ENCODE measurements around the gene AHCTF1.

DNA sequence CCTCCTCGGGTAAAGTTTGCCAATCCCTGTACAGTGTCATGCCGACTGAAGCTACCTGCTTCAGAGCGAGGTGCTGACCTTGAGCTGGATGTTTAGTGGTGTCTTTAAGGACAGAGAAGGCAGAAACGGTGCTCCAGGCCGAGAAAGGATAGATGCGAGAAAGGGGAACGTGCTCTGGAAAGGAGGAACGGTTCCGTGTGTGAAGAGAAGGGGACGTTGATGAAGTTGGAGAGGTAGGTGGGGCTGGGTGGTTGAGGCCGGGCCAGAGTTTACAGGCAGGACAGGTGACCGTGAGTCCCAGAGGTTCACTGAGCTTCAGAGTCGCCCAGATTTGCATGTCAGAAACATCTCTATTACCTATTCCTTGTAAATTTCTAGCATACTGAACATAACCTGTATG is 116.9 kb downstream of the AHCTF1 start:
- TF ChIP-seq, protein P1, sequence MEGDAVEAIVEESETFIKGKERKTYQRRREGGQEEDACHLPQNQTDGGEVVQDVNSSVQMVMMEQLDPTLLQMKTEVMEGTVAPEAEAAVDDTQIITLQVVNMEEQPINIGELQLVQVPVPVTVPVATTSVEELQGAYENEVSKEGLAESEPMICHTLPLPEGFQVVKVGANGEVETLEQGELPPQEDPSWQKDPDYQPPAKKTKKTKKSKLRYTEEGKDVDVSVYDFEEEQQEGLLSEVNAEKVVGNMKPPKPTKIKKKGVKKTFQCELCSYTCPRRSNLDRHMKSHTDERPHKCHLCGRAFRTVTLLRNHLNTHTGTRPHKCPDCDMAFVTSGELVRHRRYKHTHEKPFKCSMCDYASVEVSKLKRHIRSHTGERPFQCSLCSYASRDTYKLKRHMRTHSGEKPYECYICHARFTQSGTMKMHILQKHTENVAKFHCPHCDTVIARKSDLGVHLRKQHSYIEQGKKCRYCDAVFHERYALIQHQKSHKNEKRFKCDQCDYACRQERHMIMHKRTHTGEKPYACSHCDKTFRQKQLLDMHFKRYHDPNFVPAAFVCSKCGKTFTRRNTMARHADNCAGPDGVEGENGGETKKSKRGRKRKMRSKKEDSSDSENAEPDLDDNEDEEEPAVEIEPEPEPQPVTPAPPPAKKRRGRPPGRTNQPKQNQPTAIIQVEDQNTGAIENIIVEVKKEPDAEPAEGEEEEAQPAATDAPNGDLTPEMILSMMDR (conservative IDR thresholded peaks at IDR 0.05; ENCODE audit: low read depth in 2 of 2), result no peak
- TF ChIP-seq EZH2 (IDR thresholded peaks at IDR 0.05; ENCODE audit: low read depth, unreplicated experiment), result no peak
- no peak for TF ChIP-seq POLR2AphosphoS5 (IDR thresholded peaks at IDR 0.05; ENCODE audit: low read depth)
- TF ChIP-seq EZH2phosphoT487 (IDR thresholded peaks at IDR 0.05; ENCODE audit: unreplicated experiment), result no peak
- no peak for TF ChIP-seq CREB1 (CRISPR knock-in tag; IDR thresholded peaks at IDR 0.05; ENCODE audit: low read depth)

Data from GM23338 (cell line).